Smooth muscle cell (in vitro differentiated cells): Measurements from ENCODE around the gene ATP2A3. TPM values are rescaled to one million over a fixed set of nuclear protein-coding genes. Genes with fewer than 3 reads are reported as not detected.

Experiments
- DNase-seq: peaks from one replicate; lab custom pipeline; 2025; ENCODE audit not compliant: unreplicated experiment; lab: John Stamatoyannopoulos, UW
- H2AFZ ChIP-seq: fragments of 200-600 bp; sonication (generic); 2 replicates; pipeline ENCODE4 v1.6.0; 2016; ENCODE audit warnings: antibody characterized with exemption, low read depth, mild to moderate bottlenecking
- H3F3A ChIP-seq: fragments of 200-600 bp; sonication (generic); 2 replicates; pipeline ENCODE4 v1.6.0; 2017; ENCODE audit warnings: antibody characterized with exemption, low read depth
- H3K27ac ChIP-seq: fragments of 200-600 bp; sonication (generic); 2 replicates; pipeline ENCODE4 v1.5.1; 2016; ENCODE audit warnings: low read depth, mild to moderate bottlenecking
- H3K27me3 ChIP-seq: fragments of 200-600 bp; sonication (generic); 2 replicates; pipeline ENCODE4 v1.6.1; 2016; ENCODE audit warnings: low read depth, mild to moderate bottlenecking
- H3K36me3 ChIP-seq: fragments of 200-600 bp; sonication (generic); 2 replicates; pipeline ENCODE4 v1.5.1; 2016; ENCODE audit warnings: low read depth
- H3K4me1 ChIP-seq: fragments of 200-600 bp; sonication (generic); 2 replicates; pipeline ENCODE4 v1.5.1; 2016; ENCODE audit warnings: low read depth
- H3K4me2 ChIP-seq: fragments of 200-600 bp; sonication (generic); 2 replicates; pipeline ENCODE4 v1.6.0; 2016; ENCODE audit warnings: mild to moderate bottlenecking
- H3K4me3 ChIP-seq: fragments of 200-600 bp; sonication (generic); 2 replicates; pipeline ENCODE4 v1.5.1; 2016; ENCODE audit warnings: mild to moderate bottlenecking
- H3K79me2 ChIP-seq: fragments of 200-600 bp; sonication (generic); 2 replicates; pipeline ENCODE4 v1.6.0; 2016; ENCODE audit warnings: low read depth, mild to moderate bottlenecking
- H3K9ac ChIP-seq: fragments of 200-600 bp; sonication (generic); 2 replicates; pipeline ENCODE4 v1.6.0; 2016; ENCODE audit warnings: low read depth
- H3K9me3 ChIP-seq: fragments of 200-600 bp; sonication (generic); replicated peaks from 2 replicates; pipeline ENCODE4 v1.5.1; 2016; ENCODE audit warnings: low read depth
- H4K20me1 ChIP-seq: fragments of 200-600 bp; sonication (generic); 2 replicates; pipeline ENCODE4 v1.6.0; 2016; ENCODE audit warnings: low read depth
- WGBS: methylation state at CpG from one replicate; pipeline ENCODE4 v1.1.7; 2016; ENCODE audit warnings: low lambda C conversion rate; 5-methylcytosine and 5-hydroxymethylcytosine counted together
- polyA plus RNA-seq: library from polyadenylated mRNA; unstranded; fragments of >200 nt; fragmentation: Nextera tagmentation; extraction: Ambion mirVana; gene quantifications from 2 replicates; pipeline ENCODE4 v1.2.1, GENCODE V29; 2016
- total RNA-seq: library from RNA; depleted of rRNA; stranded (reverse); fragments of >200 nt; gene quantifications from 2 replicates; pipeline ENCODE4 v1.2.3, GENCODE V29; 2014
- TF ChIP-seq, protein P1 (sequence below): fragments of 200-600 bp; sonication (generic); IDR thresholded peaks from 2 replicates; pipeline ENCODE4 v1.5.1; 2017; ENCODE audit warnings: borderline replicate concordance, mild to moderate bottlenecking, antibody characterized with exemption; ENCODE audit not compliant: insufficient read depth, poor library complexity, severe bottlenecking

The ATP2A3 gene
- total and polyA plus RNA-seq, 2 experiments from 2014 or later = 4.2 to 7.8 TPM

DNA sequence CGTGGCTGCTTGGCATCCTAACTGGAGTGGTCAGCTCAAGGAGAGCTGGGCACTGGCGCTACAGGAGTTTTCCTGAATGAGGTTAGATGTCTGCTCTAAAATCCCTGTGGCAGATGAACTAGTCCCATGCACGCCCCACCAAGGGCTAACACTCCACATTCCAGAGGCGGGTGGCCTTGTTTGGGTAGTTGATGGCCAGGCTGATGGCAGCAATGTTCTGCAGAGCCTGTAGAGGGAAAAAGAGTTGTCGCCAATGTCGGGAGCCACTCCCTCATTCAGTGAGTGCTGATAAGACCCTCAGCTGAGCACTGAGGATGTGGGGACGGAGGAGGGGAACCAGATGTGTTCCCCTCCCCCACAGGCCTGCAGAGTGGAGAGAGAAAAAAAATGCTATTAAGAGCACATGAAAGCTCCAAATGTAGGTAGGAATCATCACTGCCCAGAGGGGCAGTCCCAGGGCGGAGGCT, 42.5 kb upstream of the ATP2A3 start:
- no peak overlapping the region for H3K27ac ChIP-seq
- no peak overlapping the region for H3K4me3 ChIP-seq
- no peaks in the 10 kb centered on the region for H3K9me3 ChIP-seq
- no peak overlapping the region for H3K4me2 ChIP-seq
- 47% methylated on average over 8 of the region's 8 CpGs for WGBS
- no peak overlapping the region for H2AFZ ChIP-seq
- no peak for DNase-seq
- H3F3A ChIP-seq = peaks cover 6% of the 10 kb centered on the region
- no peaks in the 10 kb centered on the region for H3K36me3 ChIP-seq
- no peak overlapping the region for H3K9ac ChIP-seq
- no peaks in the 10 kb centered on the region for H4K20me1 ChIP-seq
- TF ChIP-seq, protein P1, sequence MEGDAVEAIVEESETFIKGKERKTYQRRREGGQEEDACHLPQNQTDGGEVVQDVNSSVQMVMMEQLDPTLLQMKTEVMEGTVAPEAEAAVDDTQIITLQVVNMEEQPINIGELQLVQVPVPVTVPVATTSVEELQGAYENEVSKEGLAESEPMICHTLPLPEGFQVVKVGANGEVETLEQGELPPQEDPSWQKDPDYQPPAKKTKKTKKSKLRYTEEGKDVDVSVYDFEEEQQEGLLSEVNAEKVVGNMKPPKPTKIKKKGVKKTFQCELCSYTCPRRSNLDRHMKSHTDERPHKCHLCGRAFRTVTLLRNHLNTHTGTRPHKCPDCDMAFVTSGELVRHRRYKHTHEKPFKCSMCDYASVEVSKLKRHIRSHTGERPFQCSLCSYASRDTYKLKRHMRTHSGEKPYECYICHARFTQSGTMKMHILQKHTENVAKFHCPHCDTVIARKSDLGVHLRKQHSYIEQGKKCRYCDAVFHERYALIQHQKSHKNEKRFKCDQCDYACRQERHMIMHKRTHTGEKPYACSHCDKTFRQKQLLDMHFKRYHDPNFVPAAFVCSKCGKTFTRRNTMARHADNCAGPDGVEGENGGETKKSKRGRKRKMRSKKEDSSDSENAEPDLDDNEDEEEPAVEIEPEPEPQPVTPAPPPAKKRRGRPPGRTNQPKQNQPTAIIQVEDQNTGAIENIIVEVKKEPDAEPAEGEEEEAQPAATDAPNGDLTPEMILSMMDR = no peak
- no peaks in the 10 kb centered on the region for H3K4me1 ChIP-seq
- H3K27me3 ChIP-seq = no peaks in the 10 kb centered on the region
- H3K79me2 ChIP-seq = no peaks in the 10 kb centered on the region

DNA sequence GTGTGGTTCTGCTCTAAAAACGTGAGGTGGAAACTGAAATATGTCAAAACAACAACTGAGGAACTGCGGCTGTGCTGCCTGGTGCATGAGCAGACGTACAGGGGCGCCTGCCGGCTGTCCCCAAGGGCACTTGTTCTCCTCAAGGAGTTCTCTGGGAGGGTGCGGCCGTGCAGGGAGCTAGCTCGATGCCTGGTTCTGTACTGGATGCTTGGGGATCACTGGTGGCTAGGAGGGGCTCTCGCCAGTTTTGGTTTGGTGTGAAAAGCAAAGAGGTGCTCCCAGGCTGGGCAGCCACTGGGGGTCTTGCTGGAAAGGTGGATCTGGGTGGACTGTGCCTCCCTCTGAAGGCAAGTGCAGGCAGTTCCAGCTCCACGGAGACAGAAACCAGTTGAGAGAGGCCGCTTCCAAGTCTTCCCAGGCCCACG, 41.9 kb upstream of the ATP2A3 start:
- H3K9me3 ChIP-seq = no peaks in the 10 kb centered on the region
- no peaks in the 10 kb centered on the region for H3K36me3 ChIP-seq
- H3K27me3 ChIP-seq = no peaks in the 10 kb centered on the region
- H3K79me2 ChIP-seq = no peaks in the 10 kb centered on the region
- peaks cover 6% of the 10 kb centered on the region for H3F3A ChIP-seq
- H3K4me2 ChIP-seq = no peak overlapping the region
- H3K9ac ChIP-seq = no peak overlapping the region
- H3K4me3 ChIP-seq = no peak overlapping the region
- DNase-seq = no peak
- no peaks in the 10 kb centered on the region for H4K20me1 ChIP-seq
- no peaks in the 10 kb centered on the region for H3K4me1 ChIP-seq
- 93% methylated on average over 12 of the region's 12 CpGs for whole genome bisulfite sequencing
- H2AFZ ChIP-seq = no peak overlapping the region
- TF ChIP-seq, protein P1 = no peak
- H3K27ac ChIP-seq = no peak overlapping the region

GRCh38 chr17:4005296-4006164, 41.3 kb upstream of the ATP2A3 start:
- no peak for DNase-seq
- Histone ChIP-seq H3K79me2 (no peaks in the 10 kb centered on the region), H4K20me1 (no peaks in the 10 kb centered on the region), H3K27ac (no peak overlapping the region), H3K36me3 (no peaks in the 10 kb centered on the region), H3K4me1 (no peaks in the 10 kb centered on the region), H3K4me2 (no peak overlapping the region), H3F3A (peaks cover 6% of the 10 kb centered on the region), H3K4me3 (no peak overlapping the region), H3K27me3 (no peaks in the 10 kb centered on the region), H3K9me3 (no peaks in the 10 kb centered on the region), H2AFZ (no peak overlapping the region), H3K9ac (no peak overlapping the region)
- 95% methylated on average over 22 of the region's 22 CpGs for WGBS
- TF ChIP-seq, protein P1 = no peak
